Measurements from ENCODE around the gene CHST11.

CHST11 gene

DNA sequence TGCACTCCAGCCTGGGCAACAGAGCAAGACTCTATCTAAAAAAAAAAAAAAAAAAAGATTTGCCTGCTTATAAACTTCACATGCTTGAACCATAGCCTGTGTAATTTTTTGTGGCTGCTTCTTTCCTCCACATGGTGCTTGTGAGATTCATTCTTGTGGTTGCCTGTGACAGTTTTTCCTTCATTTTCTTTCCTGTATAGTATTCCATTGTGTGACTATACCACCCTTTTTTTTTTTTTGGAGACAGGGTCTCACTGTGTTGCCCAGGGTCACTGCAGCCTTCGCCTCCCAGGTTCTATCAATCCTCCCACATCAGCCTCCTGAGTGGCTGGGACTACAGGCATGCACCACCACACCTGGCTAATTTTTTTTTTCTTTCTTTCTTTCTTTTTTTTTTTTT, 22.6 kb upstream of the CHST11 start:
- no peak for DNase-seq

GRCh38 chr12:104435175-104435574, 21.6 kb upstream of the CHST11 start:
- DNase-seq, result no peak

DNA sequence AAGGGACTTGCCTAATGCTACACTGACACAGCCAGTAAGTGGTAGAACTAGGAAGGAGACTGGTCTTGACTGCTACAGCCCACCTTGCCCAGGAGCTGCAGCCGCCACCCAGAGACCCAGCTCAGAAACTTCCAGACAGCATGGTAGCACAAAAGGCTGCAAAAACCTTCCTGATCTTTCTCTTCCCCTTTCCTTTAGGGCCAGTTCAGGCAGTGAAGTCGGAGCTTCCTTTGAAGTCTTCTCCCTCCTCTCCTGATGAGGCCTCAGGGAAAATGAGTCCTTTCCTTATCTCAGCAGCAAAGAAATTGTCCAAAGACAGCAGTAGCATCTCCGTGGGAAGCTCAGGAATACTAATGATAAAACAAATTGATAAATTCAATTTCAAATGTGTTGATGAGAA, 21.0 kb upstream of the CHST11 start:
- DNase-seq, result no peak

- no peak for DNase-seq
Observed at GRCh38 chr12:104436790-104437189, 20.0 kb upstream of the CHST11 start.

DNA sequence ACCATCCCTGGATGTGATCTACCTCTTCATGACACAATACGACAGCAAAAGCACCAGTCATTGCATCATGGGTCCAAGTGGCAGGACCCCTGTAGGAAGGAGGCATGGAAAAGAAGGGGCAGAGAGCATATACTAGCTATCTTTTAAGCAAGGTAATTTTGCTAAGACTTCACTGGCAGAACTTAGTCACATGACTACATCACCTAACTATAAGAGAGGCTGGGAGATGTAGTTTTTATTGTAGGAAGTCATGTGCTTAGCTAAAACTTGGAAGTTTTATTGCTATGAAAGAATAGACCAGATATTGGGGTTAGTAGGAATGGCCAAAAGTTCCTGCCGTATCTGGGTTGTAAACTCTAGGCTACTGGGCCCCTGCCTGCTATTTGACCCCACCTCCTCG, 18.6 kb upstream of the CHST11 start:
- no peak for DNase-seq

DNA sequence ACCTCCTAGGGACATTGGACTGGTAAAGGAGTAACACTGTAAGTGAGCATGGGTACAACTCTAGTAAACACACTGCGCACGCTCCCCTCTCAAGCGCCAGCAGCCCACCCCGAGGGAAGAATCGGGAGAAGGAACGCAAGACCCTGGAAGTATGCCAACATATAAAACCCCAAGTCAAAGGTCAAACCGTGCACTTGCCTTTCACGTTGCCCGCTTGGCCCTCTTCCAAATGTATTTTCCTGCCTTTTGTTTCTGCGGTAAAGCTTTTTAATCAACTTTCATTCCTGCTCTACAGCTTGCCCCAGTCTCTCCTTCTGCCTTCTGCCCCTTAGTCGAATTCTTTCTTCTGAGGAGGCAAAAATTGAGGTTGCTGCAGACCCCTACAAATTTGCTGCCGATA, 17.6 kb upstream of the CHST11 start:
- no peak for DNase-seq

DNA sequence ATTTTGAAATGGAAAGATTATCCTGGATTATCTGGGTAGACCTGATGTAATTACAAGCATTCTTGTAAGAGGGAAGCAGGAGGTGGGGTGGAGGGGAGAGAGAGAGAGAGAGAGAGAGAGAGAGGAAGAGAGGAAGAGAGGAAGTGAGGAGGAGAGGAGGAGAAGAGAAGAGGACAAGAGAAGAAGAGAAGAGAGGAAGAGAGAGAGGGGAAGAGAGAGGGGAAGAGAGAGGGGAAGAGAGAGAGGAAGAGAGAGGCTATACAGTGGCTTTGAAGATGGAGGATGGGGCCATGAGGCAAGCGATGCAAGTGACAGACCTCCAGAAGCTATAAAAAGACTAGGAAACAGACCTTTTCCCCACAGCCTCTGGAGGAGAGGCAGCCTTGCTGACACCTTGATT, 13.7 kb upstream of the CHST11 start:
- DNase-seq, result no peak

DNA sequence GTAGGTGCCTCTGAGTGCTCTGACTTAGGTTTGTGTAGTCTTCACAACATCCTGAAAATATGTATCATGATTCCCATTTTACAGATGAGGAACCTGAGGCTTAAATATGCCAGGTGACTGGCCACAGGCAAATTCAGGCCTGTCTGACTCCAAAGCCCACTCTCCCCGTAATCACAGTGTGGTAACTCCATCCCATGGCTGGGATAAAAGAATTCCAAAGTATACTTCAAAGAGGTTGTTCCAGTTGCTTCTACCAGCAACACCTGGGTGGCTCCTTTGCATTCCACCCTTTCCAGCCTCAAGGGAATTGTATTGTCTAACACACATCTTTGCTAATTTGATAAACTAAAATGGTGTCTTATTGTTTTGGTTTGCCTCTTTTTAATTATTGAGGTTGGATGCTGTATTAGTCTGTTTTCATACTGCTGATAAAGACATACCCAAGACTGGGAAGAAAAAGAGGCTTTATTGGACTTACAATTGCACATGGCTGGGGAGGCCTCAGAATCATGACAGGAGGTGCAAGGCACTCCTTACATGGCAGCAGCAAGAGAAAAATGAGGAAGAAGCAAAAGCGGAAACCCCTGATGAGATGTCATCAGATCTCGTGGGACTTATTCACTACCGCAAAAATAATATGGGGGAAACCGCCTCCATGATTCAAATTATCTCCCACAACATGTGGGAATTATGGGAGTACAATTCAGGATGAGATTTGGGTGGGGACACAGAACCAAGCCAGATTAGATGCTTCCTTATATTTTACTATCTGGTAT, 9.9 kb upstream of the CHST11 start:
- no peak for DNase-seq

DNA sequence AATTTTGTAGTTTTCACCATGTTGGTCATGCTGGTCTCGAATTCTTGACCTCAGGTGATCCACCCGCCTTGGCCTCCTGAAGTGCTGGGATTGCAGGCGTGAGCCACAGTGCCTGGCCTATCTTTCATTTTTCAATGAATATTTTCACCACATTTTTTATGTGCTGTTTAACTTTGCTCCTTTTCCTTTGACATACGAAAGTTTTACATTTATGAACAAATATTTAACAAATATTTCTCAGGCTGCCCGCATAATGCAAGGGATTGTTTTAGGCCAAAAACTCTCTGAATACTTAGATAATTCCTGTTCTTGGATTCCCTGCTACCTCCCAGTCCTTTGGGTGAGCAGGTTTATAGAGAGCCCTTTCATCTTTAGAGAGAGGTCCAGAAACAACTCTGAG, 8.7 kb upstream of the CHST11 start:
- no peak for DNase-seq

DNA sequence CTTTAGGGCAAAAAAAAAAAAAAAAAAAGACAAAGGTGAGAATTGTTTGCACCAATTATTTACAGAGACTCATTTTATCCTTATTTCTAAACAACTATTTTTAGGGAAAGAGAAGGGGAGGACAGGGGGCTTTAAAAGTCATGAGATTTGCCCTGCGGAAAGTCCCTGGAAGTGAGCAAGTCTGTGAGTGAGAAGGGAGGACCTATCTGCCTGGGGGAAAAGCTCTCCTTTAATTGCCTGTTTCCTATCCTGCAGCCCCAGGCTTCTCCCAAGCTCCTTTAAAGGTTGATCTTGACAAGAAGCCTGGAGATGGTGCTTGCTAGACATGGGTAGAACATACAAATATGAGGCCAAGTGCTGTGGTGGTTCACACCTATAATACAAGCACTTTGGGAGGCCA, 8.3 kb upstream of the CHST11 start:
- no peak for DNase-seq

DNA sequence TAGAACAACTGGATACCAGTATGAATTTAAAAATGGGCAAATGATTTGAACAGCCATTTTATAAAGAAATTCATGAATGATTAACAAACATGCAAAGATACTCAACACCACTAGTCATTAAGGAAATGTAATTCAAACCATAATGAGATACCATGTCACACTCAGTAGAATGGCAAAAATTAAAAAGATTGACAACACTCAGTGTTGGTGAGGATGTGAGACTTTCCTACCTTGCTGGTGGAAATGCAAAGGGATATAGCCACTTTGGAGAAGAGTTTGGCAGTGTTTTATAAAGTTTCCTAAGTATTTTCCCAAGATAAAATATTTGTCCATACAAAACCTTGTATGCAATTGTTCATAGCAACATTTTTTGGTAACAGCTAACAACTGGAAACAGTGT, 6.0 kb upstream of the CHST11 start:
- no peak for DNase-seq

DNA sequence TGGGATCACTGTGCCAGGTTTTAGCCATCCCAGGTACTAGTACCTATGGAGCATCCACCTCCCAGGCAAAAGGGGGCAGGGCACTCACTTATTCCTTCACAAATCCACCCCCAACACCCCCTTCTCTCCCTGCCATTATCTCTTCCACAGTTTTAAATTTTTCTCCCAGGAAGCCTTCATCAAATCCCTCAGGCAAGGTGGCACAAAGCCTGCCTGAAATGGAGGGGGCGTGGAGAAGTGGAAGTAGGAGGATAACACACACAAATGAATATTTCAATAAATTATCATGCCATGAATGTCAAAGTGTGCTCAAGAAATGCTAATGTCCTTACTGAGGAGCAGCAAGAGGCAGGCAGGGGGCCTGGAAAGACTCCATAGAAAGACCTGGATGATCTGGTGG, 4.7 kb upstream of the CHST11 start:
- no peak for DNase-seq

GRCh38 chr12:104453133-104453532, 3.6 kb upstream of the CHST11 start:
- DNase-seq, result no peak

- DNase-seq, result no peak
Observed at GRCh38 chr12:104454997-104455396, 1.8 kb upstream of the CHST11 start.

DNA sequence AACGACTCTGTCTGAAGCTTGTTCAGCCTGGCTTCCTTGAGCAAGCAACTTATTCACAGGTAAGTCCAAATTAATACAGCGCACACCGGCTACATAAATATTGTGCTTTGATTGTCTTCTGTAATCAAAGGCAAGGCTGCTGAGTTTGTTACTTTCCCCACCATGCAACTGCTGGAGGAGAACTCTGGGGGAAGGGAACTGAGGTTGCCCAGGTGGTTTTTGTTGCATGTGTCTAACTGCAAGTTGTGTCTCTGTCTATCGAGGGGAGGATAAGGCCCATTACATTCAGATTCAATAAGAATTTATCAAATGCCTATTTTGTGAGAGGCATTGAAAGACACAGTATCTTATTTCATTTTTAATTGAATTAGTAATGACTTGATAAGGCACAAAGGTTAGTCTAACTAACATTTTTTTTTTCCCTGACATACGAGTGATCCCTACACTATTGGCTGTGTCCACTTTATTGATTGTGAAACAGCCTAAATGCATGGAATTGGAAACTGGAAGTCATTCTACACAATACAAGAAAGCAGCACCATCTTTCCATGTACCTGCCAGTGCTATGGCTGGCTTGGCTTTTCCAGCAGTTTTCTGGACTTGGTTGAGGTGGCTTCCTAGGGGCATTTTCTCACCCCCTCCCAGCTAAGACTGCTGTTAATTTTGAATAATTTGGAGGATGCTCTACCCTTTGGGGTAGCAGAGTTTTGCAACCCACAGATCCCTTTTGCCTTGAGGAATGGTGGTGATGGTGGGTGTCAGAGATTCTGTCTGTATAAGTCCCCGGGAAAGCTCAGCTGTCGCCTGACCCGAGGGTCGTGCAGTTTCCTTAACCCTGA, 951 bp upstream of the CHST11 start:
- no peak for DNase-seq

GRCh38 chr12:104456950-104457745, 400 bp downstream of the CHST11 start:
- DNase-seq, result peak; percentile 29

DNA sequence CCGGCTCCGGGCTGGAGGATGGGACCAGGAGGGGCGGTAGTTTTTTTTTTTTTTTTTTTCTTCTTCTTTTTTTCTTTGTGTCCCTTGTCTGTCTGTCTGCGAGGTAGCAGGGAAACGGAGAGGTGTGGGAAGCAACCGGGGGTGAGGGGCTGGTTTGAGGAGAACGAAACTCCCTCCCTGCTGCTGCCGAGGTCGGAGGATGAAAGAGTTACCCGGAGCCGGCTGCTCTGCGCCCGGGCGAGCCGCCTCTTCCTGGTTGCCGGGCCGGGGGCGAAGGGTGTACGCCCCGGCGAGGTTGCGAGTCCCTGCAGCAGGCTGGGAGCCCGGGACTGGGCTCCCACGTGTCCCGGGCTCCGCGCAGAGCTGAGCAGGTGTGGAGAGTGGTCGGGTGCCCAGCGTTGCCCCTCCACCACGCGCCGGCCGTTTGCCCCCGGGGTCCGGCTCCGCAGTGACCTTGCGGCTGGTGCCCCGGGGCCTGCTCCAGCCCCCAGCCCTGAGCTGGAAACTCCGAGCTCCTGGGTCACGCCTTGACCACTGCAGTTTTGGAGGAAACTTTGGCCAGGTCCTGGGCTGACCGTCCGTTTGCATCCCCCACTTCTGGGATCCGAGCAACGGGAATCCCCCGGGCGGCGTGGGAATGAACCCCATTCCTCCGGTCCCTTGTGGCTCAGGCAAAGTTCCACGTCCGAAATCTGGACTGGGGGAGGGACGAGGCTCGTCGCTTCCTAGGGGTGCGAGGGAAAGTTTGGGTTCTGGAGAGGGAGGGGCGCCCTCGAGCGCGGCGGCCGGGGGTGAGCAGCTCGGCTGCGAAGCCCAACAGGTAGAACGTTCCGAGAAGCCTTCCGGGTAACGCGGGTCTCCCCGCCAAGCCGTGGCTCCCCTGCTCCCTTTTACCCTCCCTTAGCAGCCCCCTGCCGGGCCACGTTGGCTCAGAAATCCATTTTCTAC, 1.3 kb downstream of the CHST11 start:
- peak; percentile 50 for DNase-seq

DNA sequence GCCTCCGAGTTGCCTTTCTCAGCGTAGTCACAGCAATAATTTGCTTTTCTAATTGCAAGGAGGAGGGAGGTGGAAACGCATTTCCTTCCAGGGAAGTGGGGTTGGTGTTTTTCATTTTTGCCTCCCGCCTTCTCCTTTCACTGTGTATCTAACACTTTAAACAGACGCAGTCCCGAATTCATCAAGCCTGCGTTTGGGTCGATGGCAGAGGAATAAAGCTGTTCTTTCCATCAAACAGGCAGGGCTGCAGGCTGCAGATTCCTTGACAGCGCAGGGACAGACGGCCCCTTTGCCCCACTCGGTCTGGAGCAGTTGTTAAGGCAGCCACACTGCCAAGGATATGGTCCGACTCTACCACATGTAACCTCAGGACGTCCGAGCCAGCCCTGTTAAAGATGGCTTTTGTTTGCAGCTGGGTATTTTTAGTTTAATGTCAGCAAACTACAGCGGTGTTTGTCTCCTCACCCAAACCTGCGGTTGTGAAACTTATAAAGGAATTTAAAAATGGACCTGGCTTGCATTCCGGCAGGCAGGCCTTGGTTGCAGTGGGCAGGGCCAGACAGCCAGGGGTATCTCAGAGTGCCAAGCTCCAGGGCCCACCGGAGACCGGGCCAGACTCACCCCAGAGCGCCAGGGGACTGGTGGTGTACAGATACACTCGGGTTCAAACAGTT, 2.1 kb downstream of the CHST11 start:
- no peak for DNase-seq

DNA sequence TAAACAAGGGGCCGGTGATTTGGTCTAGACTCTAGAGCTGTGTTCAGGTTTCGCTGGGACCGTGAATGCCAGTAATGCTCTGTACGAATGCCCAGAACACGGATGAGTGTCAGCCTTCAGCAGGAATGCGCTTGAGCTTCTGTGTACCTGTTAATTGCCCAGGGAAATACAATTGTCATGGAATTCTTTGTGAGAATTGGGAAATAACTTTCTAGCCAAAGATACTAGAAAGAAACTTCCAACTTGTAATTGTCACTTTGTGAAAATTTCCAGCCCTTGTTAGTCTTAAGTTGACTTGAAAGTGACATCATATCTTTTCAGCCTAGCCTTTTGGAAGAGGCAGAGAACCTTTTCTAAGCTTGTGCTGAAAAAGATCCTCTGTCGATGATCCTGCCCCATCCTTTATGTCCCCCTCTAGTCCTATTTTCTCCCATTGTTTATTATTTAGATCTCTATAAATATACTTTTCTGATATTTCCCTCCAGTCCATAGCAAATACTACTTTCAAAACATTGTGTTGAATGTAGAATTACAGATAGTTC, 2.7 kb downstream of the CHST11 start:
- DNase-seq, result no peak

DNA sequence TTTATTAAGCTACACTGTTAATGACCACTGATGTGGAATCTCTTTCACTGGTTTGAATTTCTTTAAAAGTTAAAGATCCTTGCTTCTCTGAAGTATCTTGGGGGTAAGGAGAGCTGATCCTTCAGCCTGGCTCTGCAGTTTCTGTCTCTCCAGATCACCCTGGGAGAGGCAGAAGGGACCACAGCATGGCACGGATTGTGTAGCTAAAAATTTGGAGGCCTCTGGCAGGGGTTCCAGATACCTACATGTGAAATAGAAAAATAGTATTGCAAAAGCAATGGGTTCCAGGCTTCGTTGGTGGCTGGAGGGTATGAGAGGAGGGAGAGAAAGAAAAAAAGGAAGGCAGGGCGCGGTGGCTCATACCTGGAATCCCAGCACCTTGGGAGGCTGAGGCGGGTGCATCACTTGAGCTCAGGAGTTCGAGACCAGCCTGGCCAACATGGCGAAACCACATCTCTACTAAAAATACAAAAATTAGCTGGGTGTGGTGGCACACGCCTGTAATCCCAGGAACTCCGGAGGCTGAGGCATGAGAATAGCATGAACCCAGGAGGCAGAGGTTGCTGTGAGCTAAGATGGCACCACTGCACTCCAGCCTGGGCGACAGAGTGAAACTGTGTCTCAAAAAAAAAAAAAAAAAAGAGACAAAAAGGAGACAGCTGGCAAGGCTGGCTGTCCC, 3.4 kb downstream of the CHST11 start:
- DNase-seq, result no peak
